HG03460 (cell line): ENCODE measurements around the gene TSPAN6.

ENCODE experiments used
- ATAC-seq: cut with Tn5 transposase; IDR thresholded peaks from one replicate; pipeline ENCODE4 v1.9.1; 2021; ENCODE audit not compliant: unreplicated experiment

The TSPAN6 gene

GRCh38 chrX:100591256-100592051 lies 45.2 kb downstream of the TSPAN6 start:
- ATAC-seq, result no peak

DNA sequence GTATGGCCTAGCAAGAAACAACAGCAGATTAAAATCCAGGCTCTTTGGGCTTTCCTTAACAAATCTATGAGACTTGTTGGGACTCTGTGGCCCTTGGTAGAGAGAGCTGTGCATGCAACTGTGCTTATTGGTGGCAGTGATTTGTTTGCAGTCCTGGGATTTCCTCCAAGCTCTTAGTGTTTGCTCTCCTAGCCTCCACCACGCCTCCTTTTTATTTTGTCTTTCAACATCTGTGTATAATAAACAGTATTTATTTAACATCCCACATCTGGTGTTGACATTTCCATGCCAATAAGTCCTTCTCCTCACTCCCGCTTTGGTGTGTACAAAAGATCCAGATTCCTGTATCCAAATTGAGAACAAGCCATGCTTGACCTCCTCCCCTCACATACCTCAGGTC lies 48.7 kb downstream of the TSPAN6 start:
- ATAC-seq, result no peak

DNA sequence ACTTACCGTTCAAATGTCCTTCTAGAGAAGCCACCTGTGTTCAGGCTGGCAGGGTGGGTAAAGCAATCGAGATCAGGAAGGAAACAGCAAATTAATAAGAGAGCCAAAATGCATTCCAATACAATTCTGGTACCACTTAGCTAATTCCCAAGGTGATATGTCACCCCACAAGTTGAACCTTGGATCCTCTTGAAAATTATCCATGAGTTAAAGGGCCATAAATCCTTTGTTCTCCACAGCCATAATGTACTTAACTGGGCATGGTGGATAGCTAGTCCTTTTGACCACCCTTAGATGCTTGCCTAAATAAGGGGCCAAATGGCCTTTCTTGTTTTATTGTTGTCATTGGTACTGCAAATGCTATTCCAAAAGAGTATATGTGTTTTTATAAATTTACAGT lies 49.9 kb downstream of the TSPAN6 start:
- no peak for ATAC-seq

GRCh38 chrX:100584611-100585010 lies 52.0 kb downstream of the TSPAN6 start, which contains the start of gene TNMD:
TSS of gene TNMD (plus strand) at chrX:100584936. CDS start at chrX:100585019, 83 bp downstream.
- ATAC-seq, result no peak
